Neutrophil (primary cell): ENCODE results near the gene ADAMTS16.

Source experiments
- H3K27ac ChIP-seq: fragments of 200-600 bp; sonication (generic); 2 replicates; pipeline ENCODE4 v1.5.1; 2016; ENCODE audit warnings: mild to moderate bottlenecking, moderate library complexity
- H3K27me3 ChIP-seq: fragments of 200-600 bp; sonication (generic); 2 replicates; pipeline ENCODE4 v1.6.0; 2016; ENCODE audit warnings: mild to moderate bottlenecking
- H3K36me3 ChIP-seq: fragments of 200-600 bp; sonication (generic); 2 replicates; pipeline ENCODE4 v1.5.1; 2017
- H3K4me1 ChIP-seq, 2 experiments: fragments of 200-600 bp in 1 of 2; sonication (generic) in 1 of 2; 1 replicate in 1 of 2; 2 replicates in 1 of 2; pipeline versions ENCODE4 v1.5.1 to v1.6.1; 2013 to 2016; ENCODE audit warnings: low read depth in 1 of 2, low read length in 1 of 2, mild to moderate bottlenecking in 1 of 2, moderate library complexity in 1 of 2; ENCODE audit not compliant: control insufficient read depth in 1 of 2, insufficient read depth in 1 of 2
- H3K4me3 ChIP-seq, 2 experiments: fragments of 200-600 bp in 1 of 2; sonication (generic) in 1 of 2; 1 replicate in 1 of 2; 2 replicates in 1 of 2; pipeline ENCODE4 v1.5.1; 2013 to 2016; ENCODE audit warnings: low read depth in 1 of 2, low read length in 1 of 2, mild to moderate bottlenecking in 1 of 2, moderate library complexity in 1 of 2
- H3K9me3 ChIP-seq: fragments of 200-600 bp; sonication (generic); 2 replicates; pipeline ENCODE4 v1.5.1; 2016
- CTCF ChIP-seq: fragments of 200-600 bp; sonication (generic); IDR thresholded peaks from 2 replicates; pipeline ENCODE4 v1.5.1; 2016; ENCODE audit warnings: antibody characterized with exemption

The ADAMTS16 gene

GRCh38 chr5:5145651-5146529, 5.8 kb downstream of the ADAMTS16 start:
- Histone ChIP-seq H3K27me3 (peaks cover 15% of the 10 kb centered on the region), H3K27ac (no peak overlapping the region), H3K4me1 (no peaks in the 10 kb centered on the region), H3K9me3 (no peaks in the 10 kb centered on the region), H3K4me3 (no peak overlapping the region), H3K36me3 (no peaks in the 10 kb centered on the region)
- no peak for TF ChIP-seq CTCF

- H3K4me3 ChIP-seq: no peak overlapping the region
- peaks cover 7% of the 10 kb centered on the region for H3K27me3 ChIP-seq
- no peak overlapping the region for H3K27ac ChIP-seq
- H3K4me1 ChIP-seq: no peaks in the 10 kb centered on the region
- TF ChIP-seq CTCF: no peak
- no peaks in the 10 kb centered on the region for H3K36me3 ChIP-seq
- no peaks in the 10 kb centered on the region for H3K9me3 ChIP-seq
Observed at GRCh38 chr5:5146530-5147160, 6.5 kb downstream of the ADAMTS16 start.

GRCh38 chr5:5149154-5149553, 9.0 kb downstream of the ADAMTS16 start:
- H3K9me3 ChIP-seq: no peaks in the 10 kb centered on the region
- H3K4me3 ChIP-seq: no peak overlapping the region
- no peak overlapping the region for H3K27ac ChIP-seq
- no peaks in the 10 kb centered on the region for H3K4me1 ChIP-seq
- TF ChIP-seq CTCF: no peak
- no peaks in the 10 kb centered on the region for H3K27me3 ChIP-seq
- H3K36me3 ChIP-seq: no peaks in the 10 kb centered on the region

GRCh38 chr5:5150667-5151066, 10.5 kb downstream of the ADAMTS16 start:
- Histone ChIP-seq H3K36me3 (no peaks in the 10 kb centered on the region), H3K27ac (no peak overlapping the region), H3K4me1 (no peaks in the 10 kb centered on the region), H3K4me3 (no peak overlapping the region), H3K9me3 (no peaks in the 10 kb centered on the region), H3K27me3 (no peaks in the 10 kb centered on the region)
- no peak for TF ChIP-seq CTCF

- Histone ChIP-seq H3K27ac (no peak overlapping the region), H3K9me3 (no peaks in the 10 kb centered on the region), H3K36me3 (no peaks in the 10 kb centered on the region), H3K4me1 (no peaks in the 10 kb centered on the region), H3K27me3 (no peaks in the 10 kb centered on the region), H3K4me3 (no peak overlapping the region)
- no peak for TF ChIP-seq CTCF
Observed at GRCh38 chr5:5154733-5155132, 14.6 kb downstream of the ADAMTS16 start.
